Aorta (tissue), 5 donors: ENCODE measurements around the gene SLC29A1. TPM values are rescaled to one million over a fixed set of nuclear protein-coding genes. Genes with fewer than 3 reads are reported as not detected.

Experiments
- ATAC-seq: fragments of 200-7000 bp; cut with Tn5 transposase; one replicate; pipeline ENCODE4 v1.9.1; 2022; ENCODE audit warnings: moderate library complexity; ENCODE audit not compliant: low FRiP score
- DNase-seq, 2 donors: peaks; one replicate each; pipeline ENCODE4 v3.0.0-alpha.2; 2020
- H3K27ac ChIP-seq, 2 donors: one replicate each; pipeline ENCODE4 v1.5.1; 2013; ENCODE audit warnings: low read length in 2 of 2, mild to moderate bottlenecking in 2 of 2, moderate library complexity in 2 of 2, control low read depth in 1 of 2, inconsistent platforms in 1 of 2, low read depth in 1 of 2
- H3K27me3 ChIP-seq, 2 donors: one replicate each; pipeline ENCODE4 v1.6.1; 2013; ENCODE audit warnings: control low read depth in 1 of 2, low read length in 1 of 2, mild to moderate bottlenecking in 1 of 2, moderate library complexity in 1 of 2; ENCODE audit not compliant: insufficient read depth in 2 of 2, control insufficient read depth in 1 of 2
- H3K36me3 ChIP-seq, 2 donors: one replicate each; pipeline ENCODE4 v1.6.1; 2013; ENCODE audit warnings: control low read depth in 1 of 2, low read length in 1 of 2, mild to moderate bottlenecking in 1 of 2; ENCODE audit not compliant: insufficient read depth in 2 of 2, control insufficient read depth in 1 of 2
- H3K4me1 ChIP-seq, 2 donors: one replicate each; pipeline ENCODE4 v1.6.1; 2013; ENCODE audit warnings: low read length in 2 of 2, control low read depth in 1 of 2, mild to moderate bottlenecking in 1 of 2, moderate library complexity in 1 of 2; ENCODE audit not compliant: insufficient read depth in 2 of 2, control insufficient read depth in 1 of 2
- H3K4me3 ChIP-seq, 2 donors: one replicate each; pipeline ENCODE4 v1.5.1; 2013; ENCODE audit warnings: low read length in 2 of 2, control low read depth in 1 of 2, mild to moderate bottlenecking in 1 of 2
- H3K9me3 ChIP-seq: one replicate; pipeline ENCODE4 v1.6.1; 2013; ENCODE audit warnings: mild to moderate bottlenecking, low read length; ENCODE audit not compliant: control insufficient read depth
- WGBS, 2 donors: extraction: QIAGEN DNeasy Blood & Tissue Kit; methylation state at CpG; one replicate each; pipeline ENCODE4 v1.1.7; 2013; 5-methylcytosine and 5-hydroxymethylcytosine counted together
- intact Hi-C, 2 donors: fragments of 100-400 bp; cut with DNase I; formaldehyde crosslinking; loops; one replicate each; pipeline versions ENCODE4 v1.14.2 to v1.15.0; 2022
- polyA plus RNA-seq, 2 donors: library from polyadenylated mRNA; stranded (reverse); fragments of 200-250 nt; gene quantifications; one replicate each; pipeline ENCODE4 v1.2.3, GENCODE V29; 2013
- total RNA-seq, 2 donors: library from RNA; stranded (reverse); fragmentation: NEBNext Ultra II Directional; extraction: Animal tissue kit (Norgen Biotek cat#: 25700); gene quantifications; one replicate each; pipeline ENCODE4 v1.2.1, GENCODE V29; 2021
- donor health status: healthy with polysubstance abuse.
- donor health status: Bipolar disorder and iron deficiency.
- donor health status: DM: no; HTN: no; CAD: no.
- donor health status: DM: no; HTN: no; CAD: no.
- donor health status: DM: yes; HTN: yes; CAD: no.

The SLC29A1 gene
- total and polyA plus RNA-seq, 4 donors = 38.3 to 142 (median 121) TPM

- DNase-seq (peak in 1 of 2 donors; percentile 64), ATAC-seq (no peak)
- intact Hi-C loops = loop anchor here (2.0 to 5.0 kb wide), 3 partner anchors 32 to 69 kb away; no protein-coding TSS in a partner anchor
- Histone ChIP-seq H3K27ac (no peak within 1 kb of the TSS), H3K36me3 (no peaks in the 10 kb centered on the region), H3K4me3 (peak within 1 kb of the TSS; percentile 39 to 52), H3K27me3 (no peaks in the 10 kb centered on the region), H3K4me1 (no peaks in the 10 kb centered on the region), H3K9me3 (no peaks in the 10 kb centered on the region)
- WGBS, 2 donors = 12 to 25% methylated on average over 19 to 29 of the region's 29 CpGs
Measured at GRCh38 chr6:44269921-44270525, 46.6 kb downstream of the SLC29A1 start, which contains the start of gene TMEM151B. Gene TMEM151B (plus strand): TSS chr6:44270450. CDS start chr6:44270743, 293 bp downstream.

GRCh38 chr6:44270526-44271405, 47.4 kb downstream of the SLC29A1 start:
- Histone ChIP-seq H3K27me3 (no peaks in the 10 kb centered on the region), H3K36me3 (no peaks in the 10 kb centered on the region), H3K27ac (no peak overlapping the region), H3K4me1 (no peaks in the 10 kb centered on the region), H3K9me3 (no peaks in the 10 kb centered on the region), H3K4me3 (peak overlapping the region; percentile 39 to 52)
- ATAC-seq (no peak), DNase-seq (no peak)
- intact Hi-C loops = no loop called here
- 2 to 5% methylated on average over 28 to 88 of the region's 90 CpGs for WGBS, 2 donors

GRCh38 chr6:44271406-44271723, 48.0 kb downstream of the SLC29A1 start:
- no peak for DNase-seq
- Histone ChIP-seq H3K9me3 (no peaks in the 10 kb centered on the region), H3K4me3 (no peak overlapping the region), H3K27me3 (no peaks in the 10 kb centered on the region), H3K36me3 (no peaks in the 10 kb centered on the region), H3K27ac (no peak overlapping the region), H3K4me1 (no peaks in the 10 kb centered on the region)
- ATAC-seq = no peak
- intact Hi-C loops = no loop called here
- WGBS, 2 donors = 81 to 87% methylated on average over 6 of the region's 6 CpGs

- no peaks in the 10 kb centered on the region for H3K4me1 ChIP-seq
- no peaks in the 10 kb centered on the region for H3K27me3 ChIP-seq
- DNase-seq (no peak), ATAC-seq (no peak)
- no peaks in the 10 kb centered on the region for H3K36me3 ChIP-seq
- WGBS, 2 donors = 16% methylated on average over 3 of the region's 3 CpGs
- H3K4me3 ChIP-seq = no peak overlapping the region
- H3K9me3 ChIP-seq = no peaks in the 10 kb centered on the region
- no peak overlapping the region for H3K27ac ChIP-seq
- intact Hi-C loops = no loop called here
Measured at GRCh38 chr6:44271914-44272313, 48.5 kb downstream of the SLC29A1 start.

- ATAC-seq (no peak), DNase-seq (no peak)
- Histone ChIP-seq H3K27ac (no peak overlapping the region), H3K9me3 (no peaks in the 10 kb centered on the region), H3K27me3 (no peaks in the 10 kb centered on the region), H3K4me1 (no peaks in the 10 kb centered on the region), H3K36me3 (no peaks in the 10 kb centered on the region), H3K4me3 (no peak overlapping the region)
- intact Hi-C loops = no loop called here
- 91 to 94% methylated on average over 3 of the region's 3 CpGs for WGBS, 2 donors
Measured at GRCh38 chr6:44272529-44272928, 49.1 kb downstream of the SLC29A1 start.

GRCh38 chr6:44272999-44273566, 49.7 kb downstream of the SLC29A1 start:
- H3K27me3 ChIP-seq = no peaks in the 10 kb centered on the region
- ATAC-seq = no peak
- no peak overlapping the region for H3K4me3 ChIP-seq
- H3K27ac ChIP-seq = no peak overlapping the region
- H3K4me1 ChIP-seq = no peaks in the 10 kb centered on the region
- no peaks in the 10 kb centered on the region for H3K36me3 ChIP-seq
- 85 to 87% methylated on average over 23 of the region's 23 CpGs for WGBS, 2 donors
- intact Hi-C loops = no loop called here
- no peaks in the 10 kb centered on the region for H3K9me3 ChIP-seq
- no peak for DNase-seq

GRCh38 chr6:44273617-44274016, 50.2 kb downstream of the SLC29A1 start:
- H3K4me3 ChIP-seq = no peak overlapping the region
- ATAC-seq (no peak), DNase-seq (no peak)
- 51 to 67% methylated on average over 1 of the region's 1 CpG for WGBS, 2 donors
- no peaks in the 10 kb centered on the region for H3K9me3 ChIP-seq
- H3K27me3 ChIP-seq = no peaks in the 10 kb centered on the region
- intact Hi-C loops = no loop called here
- H3K36me3 ChIP-seq = no peaks in the 10 kb centered on the region
- no peak overlapping the region for H3K27ac ChIP-seq
- no peaks in the 10 kb centered on the region for H3K4me1 ChIP-seq

- no peak for DNase-seq
- Histone ChIP-seq H3K9me3 (no peaks in the 10 kb centered on the region), H3K27me3 (no peaks in the 10 kb centered on the region), H3K4me1 (no peaks in the 10 kb centered on the region), H3K36me3 (no peaks in the 10 kb centered on the region), H3K4me3 (no peak overlapping the region), H3K27ac (no peak overlapping the region)
- WGBS, 2 donors = 71 to 81% methylated on average over 59 of the region's 59 CpGs
- ATAC-seq = no peak
- intact Hi-C loops = no loop called here
Measured at GRCh38 chr6:44275271-44275748, 51.9 kb downstream of the SLC29A1 start.
